Measurements from ENCODE around the gene YAP1. TPM values are rescaled to one million over a fixed set of nuclear protein-coding genes. Genes with fewer than 3 reads are reported as not detected.
A peak's percentile ranks its signal among the peaks of the same experiment; 100 is the strongest.

The YAP1 gene
- total RNA-seq, 1 experiment from 2014 or later = 80.5 TPM

DNA sequence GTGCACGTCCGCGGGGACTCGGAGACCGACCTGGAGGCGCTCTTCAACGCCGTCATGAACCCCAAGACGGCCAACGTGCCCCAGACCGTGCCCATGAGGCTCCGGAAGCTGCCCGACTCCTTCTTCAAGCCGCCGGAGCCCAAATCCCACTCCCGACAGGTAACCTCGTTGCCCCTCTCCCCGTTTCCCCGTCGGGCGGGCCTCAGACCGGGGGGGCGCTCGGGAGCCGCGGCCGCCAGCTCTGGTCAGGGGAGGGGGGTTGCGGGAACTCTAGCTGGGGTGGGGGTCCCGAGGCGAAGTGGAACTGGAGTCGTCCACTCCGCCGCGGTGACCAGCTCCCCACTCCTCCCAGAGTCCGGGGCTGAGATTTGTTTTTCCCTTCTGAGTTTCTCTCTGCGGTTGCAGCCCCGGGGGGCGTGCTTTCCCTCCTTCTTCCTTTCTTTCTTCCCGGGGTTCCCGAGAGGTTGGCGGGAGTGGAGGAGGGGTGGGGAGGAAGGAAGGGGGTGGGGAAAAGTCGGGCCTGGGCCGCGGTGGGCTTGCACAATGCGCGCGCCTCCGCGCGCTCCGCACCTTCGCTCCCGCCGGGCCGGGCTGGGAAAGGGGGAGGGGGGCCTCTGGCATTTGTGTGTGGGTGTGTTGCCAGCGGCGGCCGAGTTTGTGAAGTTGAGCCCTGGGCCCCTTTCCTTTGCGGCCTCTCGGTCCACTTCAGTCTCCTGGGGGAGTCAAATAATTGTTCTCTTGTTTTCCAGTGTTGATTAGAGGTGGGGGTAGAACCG is 952 bp downstream of the YAP1 start:
- H3K36me3 ChIP-seq (replicated peaks; ENCODE audit: control insufficient read depth, insufficient read depth, low read length) = peaks cover 1% of the 10 kb centered on the region; the same call in 1 of the 2 replicates
- DNase-seq = peak; percentile 94
- H3K4me3 ChIP-seq (ENCODE audit: insufficient read depth, low read depth, low read length) = peak overlapping the region; percentile 92
- no peaks in the 10 kb centered on the region for H3K27me3 ChIP-seq (ENCODE audit: control insufficient read depth, insufficient read depth, low read length)

DNA sequence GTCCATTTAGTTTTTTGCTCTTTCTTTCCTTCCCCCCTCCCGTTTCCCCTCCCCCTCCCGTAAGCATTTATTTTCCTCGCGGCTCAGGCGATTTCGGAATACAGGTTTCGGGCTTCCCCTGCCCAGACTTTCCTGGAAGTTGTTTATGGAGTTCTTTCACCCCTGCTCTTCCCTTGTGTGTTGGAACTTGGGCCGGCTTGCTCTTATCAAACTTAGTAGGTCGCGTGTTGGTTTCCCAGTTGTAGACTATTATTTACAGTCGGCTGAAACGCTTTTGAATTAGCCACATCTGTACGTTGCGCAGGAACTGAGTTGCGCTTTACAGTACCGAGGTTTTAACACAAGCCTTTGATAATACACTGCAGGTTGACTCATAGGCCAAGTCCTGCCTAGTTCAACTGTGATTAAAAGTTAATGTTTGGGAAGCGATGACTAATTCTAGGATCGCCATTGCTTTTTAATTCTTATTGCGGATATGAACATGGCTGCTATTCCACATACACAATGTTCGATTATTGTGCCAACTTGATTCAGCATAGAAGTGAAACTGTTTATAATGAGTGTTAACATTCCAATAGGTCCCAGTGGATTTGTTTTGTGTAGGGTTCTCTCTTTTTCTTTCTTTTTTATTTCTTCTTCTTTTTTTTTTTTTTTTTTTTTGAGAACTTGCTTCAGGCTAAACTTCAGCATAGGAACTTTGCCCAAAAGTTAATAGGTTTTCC is 1.7 kb downstream of the YAP1 start:
- Histone ChIP-seq H3K27me3 (ENCODE audit: control insufficient read depth, insufficient read depth, low read length) (no peaks in the 10 kb centered on the region), H3K4me3 (ENCODE audit: insufficient read depth, low read depth, low read length) (peak overlapping the region; percentile 92), H3K36me3 (replicated peaks; ENCODE audit: control insufficient read depth, insufficient read depth, low read length) (peaks cover 1% of the 10 kb centered on the region; the same call in 1 of the 2 replicates)
- no peak for DNase-seq

GRCh38 chr11:102112509-102112821 is 2.2 kb downstream of the YAP1 start:
- H3K4me3 ChIP-seq (ENCODE audit: insufficient read depth, low read depth, low read length) = peak overlapping the region; percentile 92
- H3K36me3 ChIP-seq (replicated peaks; ENCODE audit: control insufficient read depth, insufficient read depth, low read length) = peaks cover 1% of the 10 kb centered on the region; the same call in 1 of the 2 replicates
- no peak for DNase-seq
- H3K27me3 ChIP-seq (ENCODE audit: control insufficient read depth, insufficient read depth, low read length) = no peaks in the 10 kb centered on the region

DNA sequence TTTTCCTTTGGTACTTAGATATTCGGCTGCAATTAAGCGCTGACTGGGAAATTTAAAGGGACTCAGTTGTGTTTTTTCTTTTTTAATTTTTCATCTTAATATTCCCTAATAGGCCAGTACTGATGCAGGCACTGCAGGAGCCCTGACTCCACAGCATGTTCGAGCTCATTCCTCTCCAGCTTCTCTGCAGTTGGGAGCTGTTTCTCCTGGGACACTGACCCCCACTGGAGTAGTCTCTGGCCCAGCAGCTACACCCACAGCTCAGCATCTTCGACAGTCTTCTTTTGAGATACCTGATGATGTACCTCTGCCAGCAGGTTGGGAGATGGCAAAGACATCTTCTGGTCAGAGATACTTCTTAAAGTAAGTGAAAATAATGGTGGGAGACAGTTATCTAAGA is 3.8 kb downstream of the YAP1 start:
- DNase-seq = no peak
- Histone ChIP-seq H3K36me3 (replicated peaks; ENCODE audit: control insufficient read depth, insufficient read depth, low read length) (peaks cover 1% of the 10 kb centered on the region; the same call in 1 of the 2 replicates), H3K4me3 (ENCODE audit: insufficient read depth, low read depth, low read length) (no peak overlapping the region), H3K27me3 (ENCODE audit: control insufficient read depth, insufficient read depth, low read length) (no peaks in the 10 kb centered on the region)

- DNase-seq = peak; percentile 45
- peaks cover 1% of the 10 kb centered on the region; the same call in 1 of the 2 replicates for H3K36me3 ChIP-seq (replicated peaks; ENCODE audit: control insufficient read depth, insufficient read depth, low read length)
- no peak overlapping the region for H3K4me3 ChIP-seq (ENCODE audit: insufficient read depth, low read depth, low read length)
- no peaks in the 10 kb centered on the region for H3K27me3 ChIP-seq (ENCODE audit: control insufficient read depth, insufficient read depth, low read length)
Observed at GRCh38 chr11:102115557-102115956, 5.3 kb downstream of the YAP1 start.

DNA sequence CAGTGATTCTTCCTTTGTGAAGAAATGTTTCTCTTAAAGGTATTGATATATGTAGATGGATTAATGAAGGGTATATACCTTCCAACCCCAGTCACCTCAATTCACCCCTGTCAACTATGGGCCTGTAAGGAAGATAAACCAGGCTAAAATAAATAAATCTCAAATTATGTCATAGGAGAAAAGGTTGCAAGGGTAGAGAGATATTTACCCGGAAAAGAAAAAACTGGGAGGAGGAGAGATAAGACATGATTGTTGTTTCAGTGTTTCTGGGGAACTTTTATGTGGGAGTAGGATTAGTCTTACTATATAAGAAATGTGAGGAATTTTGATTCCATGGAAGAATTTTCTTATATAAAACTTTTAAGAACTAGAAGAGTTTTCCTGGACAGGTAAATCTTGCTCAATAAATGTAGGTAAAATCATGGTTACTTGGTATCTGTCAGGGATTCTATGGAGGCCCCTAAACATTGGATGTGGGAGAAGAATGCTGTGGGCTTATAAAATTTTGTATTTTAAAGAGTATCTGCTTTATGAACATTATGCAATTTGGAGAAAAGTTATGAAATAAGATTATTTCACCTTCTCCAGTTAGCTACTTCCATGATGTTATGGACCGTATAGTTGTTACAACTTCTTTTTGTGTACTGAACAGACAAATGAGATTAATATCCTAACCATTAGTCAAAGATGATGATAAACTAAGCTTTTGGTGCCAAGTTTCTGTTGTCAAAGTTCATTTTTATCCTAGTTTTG is 6.4 kb downstream of the YAP1 start:
- peaks cover 1% of the 10 kb centered on the region; the same call in 1 of the 2 replicates for H3K36me3 ChIP-seq (replicated peaks; ENCODE audit: control insufficient read depth, insufficient read depth, low read length)
- no peak overlapping the region for H3K4me3 ChIP-seq (ENCODE audit: insufficient read depth, low read depth, low read length)
- H3K27me3 ChIP-seq (ENCODE audit: control insufficient read depth, insufficient read depth, low read length) = no peaks in the 10 kb centered on the region
- no peak for DNase-seq

DNA sequence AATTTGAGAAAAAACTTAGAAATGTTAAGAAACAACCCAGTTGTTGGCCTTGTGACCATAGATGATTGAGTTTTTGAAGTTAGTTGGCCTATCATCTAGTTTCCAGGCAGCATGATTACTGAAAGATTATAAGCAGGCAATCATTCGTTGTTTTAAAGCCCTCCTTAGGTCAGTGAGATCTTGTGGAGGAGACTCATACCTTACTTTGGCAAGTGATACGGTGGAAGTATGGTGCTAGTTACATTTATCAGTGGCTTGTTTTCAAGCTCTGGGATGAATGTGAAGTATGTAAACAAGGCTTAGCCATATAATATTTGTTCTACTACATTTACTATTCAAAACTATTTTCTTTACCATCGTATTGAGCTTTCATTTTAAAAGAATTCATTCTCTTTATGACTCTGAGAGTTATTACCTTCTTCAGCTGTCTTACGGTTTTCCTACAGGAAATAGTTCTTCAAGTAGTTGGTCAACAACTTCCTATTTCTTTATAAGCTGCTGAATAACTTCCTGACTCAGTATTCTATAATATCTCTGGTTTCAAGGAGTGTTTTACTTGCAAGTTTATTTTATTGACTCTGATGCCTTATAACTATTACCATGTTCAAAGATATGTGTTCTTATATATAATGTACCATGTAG is 7.3 kb downstream of the YAP1 start:
- DNase-seq = no peak
- Histone ChIP-seq H3K27me3 (ENCODE audit: control insufficient read depth, insufficient read depth, low read length) (no peaks in the 10 kb centered on the region), H3K4me3 (ENCODE audit: insufficient read depth, low read depth, low read length) (no peak overlapping the region), H3K36me3 (replicated peaks; ENCODE audit: control insufficient read depth, insufficient read depth, low read length) (peaks cover 1% of the 10 kb centered on the region; the same call in 1 of the 2 replicates)

DNA sequence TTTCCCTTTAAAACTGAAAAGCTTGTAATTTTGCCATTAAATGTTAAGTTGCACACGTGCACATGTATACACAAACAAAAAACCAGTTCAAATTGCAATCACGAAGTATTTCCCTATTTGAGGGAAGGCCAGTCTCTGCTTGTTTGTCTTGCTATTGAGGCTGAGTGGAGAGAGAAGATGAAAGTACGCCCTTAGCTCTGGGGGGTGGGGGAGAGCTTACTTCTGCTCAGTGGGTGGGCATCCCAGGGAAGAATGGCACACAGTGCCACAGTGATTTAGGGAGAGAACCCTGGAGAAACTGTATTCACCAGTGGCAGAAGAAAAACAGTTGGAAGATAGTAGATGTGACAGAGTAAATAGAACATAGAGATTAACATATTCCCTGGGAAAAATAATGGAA is 8.7 kb downstream of the YAP1 start:
- H3K4me3 ChIP-seq (ENCODE audit: insufficient read depth, low read depth, low read length) = no peak overlapping the region
- peaks cover 1% of the 10 kb centered on the region; the same call in 1 of the 2 replicates for H3K36me3 ChIP-seq (replicated peaks; ENCODE audit: control insufficient read depth, insufficient read depth, low read length)
- DNase-seq = peak; percentile 20
- no peaks in the 10 kb centered on the region for H3K27me3 ChIP-seq (ENCODE audit: control insufficient read depth, insufficient read depth, low read length)

DNA sequence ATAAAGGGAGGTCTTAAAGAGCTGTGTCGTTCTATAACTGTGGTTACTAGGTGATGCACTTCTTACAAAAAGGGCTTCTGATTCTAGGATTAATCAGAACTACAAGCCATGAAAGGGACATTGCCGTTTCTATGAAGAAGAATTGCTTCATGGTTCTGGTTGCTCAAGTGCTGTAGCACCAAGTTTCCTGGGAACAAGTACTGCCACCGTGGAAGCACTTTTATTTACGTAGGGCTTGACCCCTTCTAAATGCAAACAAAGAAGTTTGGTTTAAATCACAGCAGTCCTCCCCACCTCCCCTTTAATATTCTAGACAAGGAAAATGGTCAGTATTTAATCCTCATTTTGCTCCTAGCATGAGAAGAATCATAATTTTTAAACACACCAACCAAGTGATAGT is 9.8 kb downstream of the YAP1 start:
- Histone ChIP-seq H3K4me3 (ENCODE audit: insufficient read depth, low read depth, low read length) (no peak overlapping the region), H3K36me3 (replicated peaks; ENCODE audit: control insufficient read depth, insufficient read depth, low read length) (no peaks in the 10 kb centered on the region), H3K27me3 (ENCODE audit: control insufficient read depth, insufficient read depth, low read length) (no peaks in the 10 kb centered on the region)
- DNase-seq = no peak

- Histone ChIP-seq H3K36me3 (replicated peaks; ENCODE audit: control insufficient read depth, insufficient read depth, low read length) (no peaks in the 10 kb centered on the region), H3K4me3 (ENCODE audit: insufficient read depth, low read depth, low read length) (no peak overlapping the region), H3K27me3 (ENCODE audit: control insufficient read depth, insufficient read depth, low read length) (no peaks in the 10 kb centered on the region)
- no peak for DNase-seq
Observed at GRCh38 chr11:102120437-102120973, 10.3 kb downstream of the YAP1 start.

DNA sequence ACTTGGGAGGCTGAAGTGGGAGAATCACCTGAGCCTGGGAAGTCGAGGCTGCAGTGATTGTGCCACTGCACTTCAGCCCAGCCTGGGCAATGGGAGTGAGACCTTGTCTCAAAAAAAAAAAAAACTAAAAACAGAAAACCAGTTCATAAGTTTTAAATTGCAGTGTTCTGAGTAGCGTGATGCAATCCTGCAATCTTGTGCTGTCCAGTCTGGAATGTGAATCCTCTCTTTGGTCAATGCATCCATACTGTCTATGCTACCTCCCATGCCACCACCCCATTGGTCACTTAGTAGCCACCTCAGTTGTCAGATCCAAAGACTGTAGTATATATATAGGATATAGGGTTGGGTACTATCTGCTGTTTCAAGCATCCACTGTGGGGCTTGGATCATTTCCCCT is 11.1 kb downstream of the YAP1 start:
- H3K36me3 ChIP-seq (replicated peaks; ENCODE audit: control insufficient read depth, insufficient read depth, low read length) = no peaks in the 10 kb centered on the region
- DNase-seq = no peak
- no peak overlapping the region for H3K4me3 ChIP-seq (ENCODE audit: insufficient read depth, low read depth, low read length)

GRCh38 chr11:102134597-102134996 is 24.4 kb downstream of the YAP1 start:
- Histone ChIP-seq H3K4me3 (ENCODE audit: insufficient read depth, low read depth, low read length) (no peak overlapping the region), H3K36me3 (replicated peaks; ENCODE audit: control insufficient read depth, insufficient read depth, low read length) (no peaks in the 10 kb centered on the region), H3K27me3 (ENCODE audit: control insufficient read depth, insufficient read depth, low read length) (no peaks in the 10 kb centered on the region)
- no peak for DNase-seq

More for the DNA sequence above, 11.1 kb downstream of the YAP1 start:
- H3K27me3 ChIP-seq (ENCODE audit: control insufficient read depth, insufficient read depth, low read length) = no peaks in the 10 kb centered on the region

- H3K36me3 ChIP-seq (replicated peaks; ENCODE audit: control insufficient read depth, insufficient read depth, low read length) = no peaks in the 10 kb centered on the region
- no peaks in the 10 kb centered on the region for H3K27me3 ChIP-seq (ENCODE audit: control insufficient read depth, insufficient read depth, low read length)
- no peak overlapping the region for H3K4me3 ChIP-seq (ENCODE audit: insufficient read depth, low read depth, low read length)
- DNase-seq = no peak
Observed at GRCh38 chr11:102135256-102135655, 25.0 kb downstream of the YAP1 start.

DNA sequence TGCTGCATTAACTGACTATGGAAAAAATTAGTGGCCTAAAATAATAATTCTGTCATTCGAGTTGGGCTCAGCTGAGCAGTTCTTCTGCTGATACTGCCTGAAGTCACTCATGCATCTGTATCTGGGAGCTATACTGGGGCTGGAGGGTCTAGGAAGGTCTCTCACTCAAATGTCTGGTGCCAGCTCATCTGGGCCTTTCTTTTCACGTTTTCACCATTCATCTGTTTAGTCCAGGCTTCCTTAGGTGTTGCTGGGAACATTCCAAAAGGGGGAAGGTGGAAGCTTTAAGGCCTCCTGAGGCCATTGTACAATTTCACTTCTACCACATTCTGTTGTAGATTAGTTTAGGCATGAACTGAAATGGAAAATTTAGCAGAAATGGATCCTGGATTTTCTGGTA is 28.0 kb downstream of the YAP1 start:
- DNase-seq = no peak
- Histone ChIP-seq H3K36me3 (replicated peaks; ENCODE audit: control insufficient read depth, insufficient read depth, low read length) (no peaks in the 10 kb centered on the region), H3K27me3 (ENCODE audit: control insufficient read depth, insufficient read depth, low read length) (no peaks in the 10 kb centered on the region), H3K4me3 (ENCODE audit: insufficient read depth, low read depth, low read length) (no peak overlapping the region)
